ENCODE measurements around the gene GSN. TPM values are rescaled to one million over a fixed set of nuclear protein-coding genes. Genes with fewer than 3 reads are reported as not detected.

Gene GSN
- total and polyA plus RNA-seq, 2 experiments from 2014 or later: 268 to 310 TPM

GRCh38 chr9:121246821-121247561 lies 21.0 kb upstream of the GSN start:
- Histone ChIP-seq H3K36me3 (no peaks in the 10 kb centered on the region), H3K4me3 (no peak overlapping the region), H3K9me3 (ENCODE audit: low read depth) (no peaks in the 10 kb centered on the region), H3K27me3 (no peaks in the 10 kb centered on the region), H3K4me1 (ENCODE audit: low read depth) (no peaks in the 10 kb centered on the region), H3K27ac (no peak overlapping the region)
- no peak for TF ChIP-seq CTCF (IDR thresholded peaks at IDR 0.05; ENCODE audit: low read depth, low read length)
- DNase-seq (ENCODE audit: low read depth in 1 of 2, low spot score in 1 of 2): peak in 1 of 2 donors; percentile 91

- Histone ChIP-seq H3K9me3 (ENCODE audit: low read depth) (no peaks in the 10 kb centered on the region), H3K4me1 (ENCODE audit: low read depth) (no peaks in the 10 kb centered on the region), H3K36me3 (no peaks in the 10 kb centered on the region), H3K4me3 (no peak overlapping the region), H3K27me3 (peaks cover 11% of the 10 kb centered on the region), H3K27ac (no peak overlapping the region)
- DNase-seq (ENCODE audit: low read depth in 1 of 2, low spot score in 1 of 2): no peak
- no peak for TF ChIP-seq CTCF (IDR thresholded peaks at IDR 0.05; ENCODE audit: low read depth, low read length)
Measured at GRCh38 chr9:121249563-121249962, 18.4 kb upstream of the GSN start.

GRCh38 chr9:121252104-121252851 lies 15.7 kb upstream of the GSN start:
- Histone ChIP-seq H3K4me3 (no peak overlapping the region), H3K4me1 (ENCODE audit: low read depth) (no peaks in the 10 kb centered on the region), H3K36me3 (no peaks in the 10 kb centered on the region), H3K9me3 (ENCODE audit: low read depth) (no peaks in the 10 kb centered on the region), H3K27ac (no peak overlapping the region), H3K27me3 (peaks cover 13% of the 10 kb centered on the region)
- TF ChIP-seq CTCF (IDR thresholded peaks at IDR 0.05; ENCODE audit: low read depth, low read length): no peak
- no peak for DNase-seq (ENCODE audit: low read depth in 1 of 2, low spot score in 1 of 2)

- TF ChIP-seq CTCF (IDR thresholded peaks at IDR 0.05; ENCODE audit: low read depth, low read length): no peak
- Histone ChIP-seq H3K27ac (no peak overlapping the region), H3K4me1 (ENCODE audit: low read depth) (no peaks in the 10 kb centered on the region), H3K4me3 (no peak overlapping the region), H3K27me3 (peaks cover 13% of the 10 kb centered on the region), H3K36me3 (no peaks in the 10 kb centered on the region), H3K9me3 (ENCODE audit: low read depth) (no peaks in the 10 kb centered on the region)
- no peak for DNase-seq (ENCODE audit: low read depth in 1 of 2, low spot score in 1 of 2)
Measured at GRCh38 chr9:121253162-121253561, 14.8 kb upstream of the GSN start.

GRCh38 chr9:121253821-121254501 lies 14.0 kb upstream of the GSN start:
- Histone ChIP-seq H3K27ac (no peak overlapping the region), H3K4me1 (ENCODE audit: low read depth) (no peaks in the 10 kb centered on the region), H3K27me3 (peaks cover 13% of the 10 kb centered on the region), H3K36me3 (no peaks in the 10 kb centered on the region), H3K9me3 (ENCODE audit: low read depth) (no peaks in the 10 kb centered on the region), H3K4me3 (no peak overlapping the region)
- DNase-seq (ENCODE audit: low read depth in 1 of 2, low spot score in 1 of 2): no peak
- TF ChIP-seq CTCF (IDR thresholded peaks at IDR 0.05; ENCODE audit: low read depth, low read length): no peak

Data from cardiac muscle cell (in vitro differentiated cells and primary cell).